NCI-H2196 (cell line): Measurements from ENCODE around the gene ZNRF3.
"Not testable (repeated sequence)": the region's sequence is repeated elsewhere in the genome, so short reads cannot be mapped to it uniquely, and the experiment has no call there.

Experiments
- DNase-seq: peaks from one replicate; lab custom pipeline; 2025; ENCODE audit not compliant: unreplicated experiment; lab: John Stamatoyannopoulos, UW

The ZNRF3 gene

DNA sequence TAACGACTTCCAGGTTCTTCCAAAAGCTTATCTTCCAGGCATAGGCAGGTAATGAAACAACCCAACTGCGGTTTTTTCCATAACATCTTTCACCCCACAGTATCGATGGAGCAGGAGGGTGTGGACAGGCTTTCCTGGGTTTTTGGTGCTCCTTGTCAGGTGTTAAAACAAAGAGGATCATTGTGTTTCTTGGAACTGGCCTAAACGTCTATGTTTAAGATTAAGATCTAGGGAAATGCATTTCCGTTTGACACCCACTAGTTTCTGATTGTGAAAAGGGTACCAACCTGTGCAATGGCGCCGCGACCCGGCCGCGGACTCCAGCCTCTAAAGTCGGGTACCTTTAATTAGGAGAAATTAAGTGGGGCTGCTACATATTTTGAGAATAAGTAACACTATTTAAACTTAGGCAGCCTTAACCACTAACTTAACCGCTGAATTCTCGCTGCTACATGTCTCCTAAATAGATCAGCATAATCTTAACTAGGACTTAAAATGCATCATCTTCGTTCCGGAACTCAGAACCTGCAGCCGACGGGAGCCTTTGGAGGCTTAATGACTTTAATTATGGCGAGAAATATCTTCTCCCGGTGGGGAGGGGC is 146.7 kb downstream of the ZNRF3 start:
- DNase-seq: no peak

GRCh38 chr22:29030618-29031226 is 147.3 kb downstream of the ZNRF3 start:
- peak; percentile 56 for DNase-seq

GRCh38 chr22:29031227-29032011 is 148.0 kb downstream of the ZNRF3 start:
- no peak for DNase-seq

DNA sequence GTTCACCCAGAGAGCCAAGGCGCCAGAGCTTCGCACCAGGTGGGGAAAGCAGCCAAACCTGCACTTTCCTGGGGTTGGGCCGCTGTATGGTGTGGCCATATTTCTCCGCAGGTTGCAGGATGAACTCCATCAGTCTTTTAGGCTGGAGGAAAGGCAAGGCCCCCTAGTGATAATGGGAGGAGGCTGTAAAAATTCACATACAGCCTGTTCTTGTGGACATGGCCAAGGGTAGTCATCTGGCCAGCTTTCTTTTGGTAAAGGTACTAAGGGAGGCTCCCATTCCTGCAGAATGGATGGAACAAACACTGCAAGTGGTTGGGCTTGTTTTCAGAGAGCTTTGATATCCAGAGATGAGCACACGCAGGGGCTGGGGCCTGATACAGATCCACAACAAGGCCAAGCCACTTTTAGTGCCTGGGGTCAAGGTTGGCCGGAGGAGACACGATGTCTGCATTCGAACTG is 148.7 kb downstream of the ZNRF3 start:
- no peak for DNase-seq

- no peak for DNase-seq
Observed at GRCh38 chr22:29032584-29032983, 149.2 kb downstream of the ZNRF3 start.

DNA sequence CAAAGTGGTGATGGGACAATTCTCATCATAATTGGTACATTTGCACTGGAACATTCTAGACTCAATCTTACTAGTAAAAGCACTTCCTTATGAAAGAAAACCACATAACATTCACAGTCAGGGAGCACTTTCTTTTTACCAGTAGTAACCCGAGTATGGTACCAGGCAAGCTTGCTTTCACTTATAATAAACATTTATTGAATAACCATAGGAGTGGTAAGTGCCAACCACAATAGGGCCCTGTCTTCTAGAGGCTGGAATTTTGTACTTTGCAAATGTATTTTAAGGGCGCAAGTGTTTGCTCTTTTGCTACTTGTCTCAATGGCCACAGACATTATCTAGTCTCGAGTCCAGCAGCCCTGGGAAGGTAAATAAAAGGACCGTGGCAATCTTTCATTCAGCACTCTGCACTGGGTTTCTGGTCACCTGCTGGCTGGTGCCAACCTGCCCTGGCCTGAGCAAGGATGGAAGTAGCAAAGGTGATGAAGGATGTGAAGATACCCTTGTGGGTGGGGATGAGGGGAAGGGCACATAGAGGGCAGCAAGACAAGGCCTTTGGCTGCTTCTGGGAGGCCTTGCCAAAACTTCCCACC is 154.1 kb downstream of the ZNRF3 start:
- DNase-seq: peak; percentile 14

DNA sequence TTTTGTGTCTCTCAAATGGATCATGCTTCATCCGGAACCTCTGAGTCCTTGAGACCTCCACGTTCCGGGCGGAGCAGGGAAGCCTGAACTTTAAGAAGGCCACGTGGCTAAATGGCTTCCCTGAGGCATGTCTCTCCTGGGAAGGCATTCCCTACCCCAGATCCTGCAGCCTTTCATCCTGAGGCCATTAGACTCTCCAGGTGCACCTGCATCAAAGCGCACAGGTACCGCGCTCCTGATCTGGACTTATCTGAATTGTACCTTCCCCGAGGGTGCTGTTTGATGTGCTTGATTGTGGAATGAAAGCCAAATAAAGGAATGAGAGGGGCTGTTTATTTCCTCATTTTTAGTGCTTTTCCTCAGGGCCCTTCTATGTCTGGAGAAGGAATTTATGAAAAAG is 155.8 kb downstream of the ZNRF3 start:
- DNase-seq: no peak

DNA sequence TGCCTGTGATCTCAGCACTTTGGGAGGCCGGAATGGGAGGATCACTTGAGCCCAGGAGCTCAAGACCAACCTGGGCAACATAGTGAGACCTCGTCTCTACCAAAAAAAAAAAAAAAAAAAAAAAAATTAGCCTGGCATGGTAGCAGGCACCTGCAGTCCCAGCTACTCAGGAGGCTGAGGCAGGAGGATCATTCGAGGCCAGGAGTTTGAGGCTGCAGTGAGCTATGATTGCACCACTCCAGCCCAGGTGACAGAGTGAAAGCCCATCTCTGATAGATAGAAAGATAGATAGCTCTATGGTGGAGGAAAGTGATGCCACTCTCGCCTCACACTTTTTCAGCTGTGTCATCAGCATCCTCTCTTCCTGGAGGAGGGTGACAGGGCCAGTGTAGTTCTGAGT is 156.3 kb downstream of the ZNRF3 start:
- DNase-seq: not testable (repeated sequence)

- peak; percentile 47 for DNase-seq
Observed at GRCh38 chr22:29040385-29041275, 157.3 kb downstream of the ZNRF3 start.

DNA sequence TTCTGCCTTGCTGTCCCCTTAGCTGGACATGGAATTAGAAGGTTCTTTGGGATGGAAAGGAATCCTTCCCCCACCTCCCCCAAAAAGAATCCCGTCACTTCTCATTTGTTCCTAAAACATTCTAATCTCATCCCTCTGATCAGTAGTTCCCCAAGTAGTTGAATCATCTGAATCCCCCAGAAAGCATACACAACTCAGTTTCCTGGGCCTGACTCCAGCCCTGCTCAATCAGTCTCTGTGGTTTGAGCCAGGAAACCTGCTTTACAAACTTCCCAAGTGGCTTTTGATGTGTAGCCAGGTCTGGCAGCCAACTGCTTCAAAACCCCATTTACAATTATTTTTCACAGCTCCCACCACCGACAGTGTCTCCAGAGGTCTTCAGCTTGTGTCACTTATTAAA is 158.0 kb downstream of the ZNRF3 start:
- DNase-seq: no peak

- no peak for DNase-seq
Observed at GRCh38 chr22:29043906-29044575, 160.7 kb downstream of the ZNRF3 start.

DNA sequence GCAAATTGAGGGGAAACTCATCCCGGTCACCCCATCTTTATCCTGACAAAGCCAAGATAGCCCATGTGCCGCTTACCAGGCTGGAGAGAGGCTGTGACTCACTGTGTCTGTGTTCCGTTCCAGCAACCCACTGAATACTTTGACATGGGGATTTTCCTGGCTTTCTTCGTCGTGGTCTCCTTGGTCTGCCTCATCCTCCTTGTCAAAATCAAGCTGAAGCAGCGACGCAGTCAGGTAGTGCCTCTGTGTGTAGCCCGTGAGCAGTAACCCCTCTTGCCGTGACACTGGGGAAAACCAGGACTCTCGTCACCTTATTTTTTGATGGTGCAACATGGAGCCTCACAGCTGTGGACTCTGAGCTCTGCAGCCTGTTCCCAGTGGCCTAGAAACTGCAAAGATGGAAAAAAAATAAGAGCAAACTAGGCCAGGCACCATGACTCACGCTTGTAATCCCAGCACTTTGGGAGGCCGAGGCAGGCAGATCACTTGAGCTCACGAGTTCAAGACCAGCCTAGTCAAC is 161.3 kb downstream of the ZNRF3 start:
- DNase-seq: no peak

- DNase-seq: no peak
Observed at GRCh38 chr22:29048822-29049654, 165.7 kb downstream of the ZNRF3 start.

- DNase-seq: peak; percentile 1
Observed at GRCh38 chr22:29049655-29050263, 166.4 kb downstream of the ZNRF3 start.

DNA sequence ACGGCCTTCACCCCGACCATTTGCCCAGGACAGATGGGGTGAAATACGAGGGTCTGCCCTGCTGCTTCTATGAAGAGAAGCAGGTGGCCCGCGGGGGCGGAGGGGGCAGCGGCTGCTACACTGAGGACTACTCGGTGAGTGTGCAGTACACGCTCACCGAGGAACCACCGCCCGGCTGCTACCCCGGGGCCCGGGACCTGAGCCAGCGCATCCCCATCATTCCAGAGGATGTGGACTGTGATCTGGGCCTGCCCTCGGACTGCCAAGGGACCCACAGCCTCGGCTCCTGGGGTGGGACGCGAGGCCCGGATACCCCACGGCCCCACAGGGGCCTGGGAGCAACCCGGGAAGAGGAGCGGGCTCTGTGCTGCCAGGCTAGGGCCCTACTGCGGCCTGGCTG is 167.1 kb downstream of the ZNRF3 start:
- no peak for DNase-seq

DNA sequence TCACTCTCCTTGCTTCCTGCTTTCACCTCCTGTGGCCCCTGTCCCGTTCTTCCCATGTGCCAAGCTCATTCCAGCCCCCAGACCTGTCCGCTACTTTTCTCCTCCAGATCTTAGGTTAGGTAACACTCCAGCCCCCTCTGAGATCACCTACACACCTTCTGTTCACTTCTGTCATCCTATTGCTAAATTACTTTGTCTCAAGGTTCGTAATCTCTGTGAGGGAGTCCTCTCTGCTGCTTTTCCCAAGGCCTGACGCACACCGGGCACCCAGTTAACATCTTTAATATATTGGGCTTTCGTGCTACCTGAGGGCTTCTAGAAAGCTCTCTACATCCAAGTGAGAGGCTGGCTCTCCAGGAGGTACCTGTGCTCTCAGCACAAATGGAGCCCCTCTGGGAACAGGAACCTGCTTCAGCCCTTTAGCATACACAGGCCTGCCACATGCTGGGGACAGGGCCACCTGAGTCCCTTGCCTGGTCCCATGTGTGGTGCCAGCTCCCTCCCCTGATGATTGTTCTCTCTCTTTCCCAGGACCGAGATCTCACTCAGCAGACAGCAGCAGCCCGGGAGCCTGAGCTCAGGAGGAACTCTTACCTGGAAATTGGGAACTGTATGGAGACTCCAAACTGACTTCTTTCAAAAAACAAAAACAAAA is 169.8 kb downstream of the ZNRF3 start:
- DNase-seq: no peak

DNA sequence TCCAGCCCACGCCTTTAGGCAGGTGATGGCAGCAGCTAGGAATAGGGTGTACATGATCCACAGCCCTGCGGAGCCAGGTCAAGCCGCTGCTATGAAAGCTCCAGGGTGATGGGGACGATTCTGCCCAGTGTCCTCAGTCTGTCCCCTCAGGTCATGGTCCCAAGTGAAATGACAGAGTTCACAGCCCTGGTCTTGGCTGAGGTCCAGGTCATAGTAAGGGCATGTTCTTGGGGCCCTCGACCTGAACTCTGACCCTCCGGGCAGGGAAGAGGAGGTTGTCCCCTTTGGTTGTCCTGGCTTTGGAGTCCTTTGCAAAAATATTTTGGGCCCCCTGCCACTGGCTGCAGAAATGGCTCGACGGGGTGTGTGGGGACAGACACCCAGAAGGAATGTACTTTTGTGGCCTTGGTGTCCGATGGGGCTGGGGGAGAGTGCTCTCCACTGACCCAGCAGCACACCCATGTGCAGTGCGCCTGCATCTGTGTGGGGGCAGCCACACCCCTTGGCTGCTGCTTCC is 170.9 kb downstream of the ZNRF3 start:
- DNase-seq: no peak
